T-cell (primary cell): ENCODE results near the gene HNRNPA2B1. TPM values are rescaled to one million over a fixed set of nuclear protein-coding genes. Genes with fewer than 3 reads are reported as not detected.

Experiments used
- ATAC-seq, 4 experiments: fragments of 200-7000 bp in 3 of 4; fragments of 150-1000 bp in 1 of 4; cut with Tn5 transposase; replicated peaks in 1 of 4; 1 replicate in 3 of 4; 2 replicates in 1 of 4; pipeline ENCODE4 v1.10.0; 2021; ENCODE audit warnings: moderate library complexity in 3 of 4, mild to moderate bottlenecking in 2 of 4, moderate number of reproducible peaks in 1 of 4
- CTCF ChIA-PET, 2 donors: fragments of 300-600 bp; sonication (Branson Sonifier 250); formaldehyde crosslinking; loops; one replicate each; lab custom pipeline; 2022; ENCODE audit warnings: antibody characterized with exemption in 2 of 2; lab: Charles Lee
- POLR2A ChIA-PET, 2 donors: fragments of 300-600 bp; sonication (Branson Sonifier 250); formaldehyde crosslinking; loops; one replicate each; lab custom pipeline; 2022; ENCODE audit warnings: antibody characterized with exemption in 2 of 2; lab: Charles Lee
- DNase-seq, 35 experiments: peaks; one replicate each; pipeline versions ENCODE4 v3.0.0 to v3.0.0-alpha.2; 2013 to 2023
- H3K27ac ChIP-seq: one replicate; pipeline ENCODE4 v1.5.1; 2013; ENCODE audit warnings: low read length
- H3K27me3 ChIP-seq, 2 experiments: replicated peaks in 1 of 2; 1 replicate in 1 of 2; 2 replicates in 1 of 2; pipeline versions ENCODE4 v1.6.1 to v1.7.0; 2013; ENCODE audit warnings: low read length in 1 of 2, mixed read lengths in 1 of 2; ENCODE audit not compliant: control insufficient read depth in 2 of 2, insufficient read depth in 2 of 2; ENCODE audit errors: extremely low read depth in 1 of 2
- H3K36me3 ChIP-seq, 2 donors: 1 replicate in 1 of 2; 2 replicates in 1 of 2; pipeline versions ENCODE4 v1.6.1 to v1.7.0; 2013; ENCODE audit warnings: low read length in 1 of 2; ENCODE audit not compliant: control insufficient read depth in 2 of 2, insufficient read depth in 1 of 2; ENCODE audit errors: extremely low read depth in 1 of 2
- H3K4me1 ChIP-seq, 2 experiments: 1 replicate in 1 of 2; 2 replicates in 1 of 2; pipeline versions ENCODE4 v1.6.1 to v1.7.0; 2013; ENCODE audit warnings: low read length in 2 of 2, mixed read lengths in 1 of 2; ENCODE audit not compliant: insufficient read depth in 2 of 2, control insufficient read depth in 1 of 2; ENCODE audit errors: extremely low read depth in 1 of 2
- H3K4me3 ChIP-seq, 2 donors: 1 replicate in 1 of 2; 2 replicates in 1 of 2; pipeline versions ENCODE4 v1.5.1 to v1.7.0; 2013; ENCODE audit warnings: mild to moderate bottlenecking in 2 of 2, low read length in 1 of 2, moderate library complexity in 1 of 2; ENCODE audit not compliant: control insufficient read depth in 1 of 2; ENCODE audit errors: extremely low read depth in 1 of 2
- H3K9me3 ChIP-seq: 2 replicates; pipeline ENCODE4 v1.7.0; 2013
- H3K27ac Mint-ChIP-seq, 2 donors: one replicate each; pipeline ENCODE4 v1.8.0; 2020 to 2021; ENCODE audit warnings: mild to moderate bottlenecking in 2 of 2, mixed read lengths in 2 of 2
- H3K27me3 Mint-ChIP-seq, 2 donors: one replicate each; pipeline ENCODE4 v1.8.0; 2021 to 2022; ENCODE audit warnings: mixed read lengths in 2 of 2
- H3K36me3 Mint-ChIP-seq: one replicate; pipeline ENCODE4 v1.8.0; 2021; ENCODE audit warnings: mixed read lengths
- H3K4me1 Mint-ChIP-seq, 3 donors: one replicate each; pipeline ENCODE4 v1.8.0; 2020 to 2022; ENCODE audit warnings: mixed read lengths in 3 of 3, mild to moderate bottlenecking in 1 of 3
- H3K4me3 Mint-ChIP-seq, 3 donors: one replicate each; pipeline ENCODE4 v1.8.0; 2020 to 2022; ENCODE audit warnings: mild to moderate bottlenecking in 3 of 3, mixed read lengths in 3 of 3, moderate library complexity in 3 of 3
- H3K9me3 Mint-ChIP-seq, 3 donors: one replicate each; pipeline ENCODE4 v1.8.0; 2020 to 2022; ENCODE audit warnings: mixed read lengths in 3 of 3
- WGBS: methylation state at CpG from one replicate; pipeline ENCODE4 v1.1.5; 2013; ENCODE audit warnings: missing lambda C conversion rate; ENCODE audit not compliant: insufficient coverage; 5-methylcytosine and 5-hydroxymethylcytosine counted together
- total RNA-seq, 35 experiments: library from RNA in 6 of 35; stranded (reverse) in 6 of 35; fragments of 120-200 nt in 1 of 35; gene quantifications; one replicate each; pipeline versions ENCODE4 v1.2.1 to v1.2.4 and lab custom pipeline; 2013 to 2026

The HNRNPA2B1 gene
- total RNA-seq, 5 donors from 2014 or later (not counting 1 experiment from before 2014, with no cell fraction given), result 388 to 478 (median 411) TPM

DNA sequence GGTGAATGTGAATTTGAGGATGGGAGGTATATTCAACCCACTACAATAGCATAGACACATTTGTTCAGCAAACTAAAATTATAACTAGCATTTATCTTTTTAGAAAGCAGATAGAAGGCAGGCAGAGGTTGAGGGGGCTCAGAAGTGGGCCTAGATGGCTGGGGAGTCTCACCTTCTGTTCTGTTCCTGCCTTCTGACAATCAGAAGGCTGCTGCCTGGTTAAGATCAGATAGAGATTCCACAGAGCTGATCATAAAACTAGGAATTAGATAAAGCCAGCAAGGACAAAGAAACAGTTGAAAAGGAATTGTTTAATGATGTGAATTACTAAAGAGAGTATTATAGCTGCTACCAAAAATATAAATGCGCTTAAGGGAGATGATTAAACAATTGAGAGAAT lies 60.2 kb downstream of the HNRNPA2B1 start:
- Mint-ChIP-seq H3K27me3 (peaks cover 0 to 8% of the 10 kb centered on the region in 2 donors), H3K4me3 (no peak overlapping the region), H3K36me3 (no peaks in the 10 kb centered on the region), H3K27ac (no peak overlapping the region), H3K4me1 (no peaks in the 10 kb centered on the region), H3K9me3 (no peaks in the 10 kb centered on the region)
- ChIA-PET CTCF (no interaction called here), POLR2A (no interaction called here)
- ATAC-seq, result no peak
- Histone ChIP-seq H3K4me1 (no peaks in the 10 kb centered on the region), H3K27ac (no peak overlapping the region), H3K27me3 (peaks cover 0 to 12% of the 10 kb centered on the region in 2 experiments), H3K36me3 (no peaks in the 10 kb centered on the region), H3K4me3 (no peak overlapping the region), H3K9me3 (no peaks in the 10 kb centered on the region)
- WGBS, result no CpG with 5 or more reads among the region's 1 CpG
- no peak for DNase-seq

Other genes starting within 250 kb of the HNRNPA2B1 start
- gene NFE2L3, start 48.5 kb downstream of the HNRNPA2B1 start, total RNA-seq, result 1 to 10 TPM; 1.8 to 6.2 (median 5.1) TPM
- 100 to 1,000 TPM; 106 to 155 (median 148) TPM for gene CBX3, start 999 bp upstream of the HNRNPA2B1 start, total RNA-seq
- gene SNX10, start 91.1 kb upstream of the HNRNPA2B1 start, total RNA-seq, result 1 to 10 TPM; 5.7 to 8.8 (median 7.8) TPM